ENCODE data around the gene TRIM63. TPM values are rescaled to one million over a fixed set of nuclear protein-coding genes. Genes with fewer than 3 reads are reported as not detected.
A peak's percentile ranks its signal among the peaks of the same experiment; 100 is the strongest.

TRIM63 gene
- total and polyA plus RNA-seq, 2 donors (not counting 1 experiment from before 2014, with no cell fraction given) = not detected

DNA sequence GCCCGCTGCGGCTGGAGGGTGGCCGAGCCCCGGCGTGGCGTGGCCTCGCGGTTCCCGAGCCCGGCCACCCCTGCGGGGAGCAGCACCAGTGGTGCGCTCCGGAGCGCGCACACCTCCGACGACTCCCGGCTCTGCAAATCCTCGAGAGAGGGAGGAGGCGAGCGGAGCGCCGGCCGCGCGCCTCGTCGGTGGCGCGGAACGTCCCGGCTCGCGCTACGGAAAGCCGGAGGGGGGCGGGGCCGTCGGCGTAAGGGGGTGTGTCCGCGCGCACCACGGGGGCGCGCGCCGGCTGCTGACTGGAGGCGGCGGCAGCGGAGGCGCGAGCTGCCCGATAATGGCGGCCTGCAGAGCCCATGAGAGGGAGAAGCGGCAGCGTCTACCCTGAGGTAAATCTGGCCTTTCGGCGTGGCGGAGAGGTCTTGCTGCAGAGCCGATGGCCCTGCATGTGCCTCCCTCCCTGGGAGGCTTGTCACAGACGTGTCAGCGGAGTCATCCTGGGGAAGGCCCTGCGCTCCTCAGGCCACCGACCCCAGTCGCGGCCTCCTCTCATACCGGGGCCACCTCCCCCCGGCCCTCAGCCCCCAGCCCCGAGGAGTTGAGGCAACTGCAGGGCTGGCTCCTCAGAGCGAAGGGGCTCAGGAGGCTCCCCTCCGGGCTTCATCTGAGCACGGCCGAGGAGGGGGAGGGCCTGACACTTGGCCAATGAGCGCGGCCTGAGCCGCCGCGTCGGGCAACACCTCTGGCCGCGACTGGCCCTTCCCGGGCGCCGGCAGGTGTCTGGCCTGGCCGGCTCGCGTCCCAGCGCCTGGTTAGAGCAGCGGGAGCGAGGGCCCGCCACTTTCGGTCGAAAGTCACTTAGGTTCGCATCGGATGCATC is 44.3 kb upstream of the TRIM63 start, which contains the start of gene PDIK1L:
PDIK1L (plus strand) TSS at position 295 of the 877 bp plus-strand sequence. CDS start 2,485 bp downstream, outside the sequence.
- H3K27me3 Mint-ChIP-seq = no peaks in the 10 kb centered on the region
- ChIA-PET POLR2A (interaction anchor here (0.7 kb wide), 1 partner anchor 208 kb away, joined by 3 read pairs; no protein-coding TSS in a partner anchor), CTCF (interaction anchor here (2.1 to 17.9 kb wide), 3 partner anchors 11 to 58 kb away, joined by 6 to 336 read pairs (median 10); partner anchors contain the start of gene ZNF593)
- peak; percentile 83 for ATAC-seq (ENCODE audit: low read depth)
- H3K4me2 ChIP-seq (replicated peaks; ENCODE audit: low read depth, low read length, poor library complexity, severe bottlenecking) = peak within 1 kb of the TSS; percentile 88
- H3K4me1 Mint-ChIP-seq = peaks cover 16% of the 10 kb centered on the region
- peaks cover 0 to 11% of the 10 kb centered on the region in 2 experiments for H3K36me3 ChIP-seq (replicated peaks in 1 of 2; ENCODE audit: control extremely low read depth in 1 of 2, control insufficient read depth in 1 of 2, extremely low read depth in 1 of 2, insufficient read depth in 2 of 2, low read length in 1 of 2)
- intact Hi-C loops (cut with micrococcal nuclease) = loop anchor here (1.0 to 5.0 kb wide), 9 partner anchors 58 to 676 kb away; partner anchors contain the start of genes CEP85, DHDDS, HMGN2 and PIGV
- TF ChIP-seq, protein P1, sequence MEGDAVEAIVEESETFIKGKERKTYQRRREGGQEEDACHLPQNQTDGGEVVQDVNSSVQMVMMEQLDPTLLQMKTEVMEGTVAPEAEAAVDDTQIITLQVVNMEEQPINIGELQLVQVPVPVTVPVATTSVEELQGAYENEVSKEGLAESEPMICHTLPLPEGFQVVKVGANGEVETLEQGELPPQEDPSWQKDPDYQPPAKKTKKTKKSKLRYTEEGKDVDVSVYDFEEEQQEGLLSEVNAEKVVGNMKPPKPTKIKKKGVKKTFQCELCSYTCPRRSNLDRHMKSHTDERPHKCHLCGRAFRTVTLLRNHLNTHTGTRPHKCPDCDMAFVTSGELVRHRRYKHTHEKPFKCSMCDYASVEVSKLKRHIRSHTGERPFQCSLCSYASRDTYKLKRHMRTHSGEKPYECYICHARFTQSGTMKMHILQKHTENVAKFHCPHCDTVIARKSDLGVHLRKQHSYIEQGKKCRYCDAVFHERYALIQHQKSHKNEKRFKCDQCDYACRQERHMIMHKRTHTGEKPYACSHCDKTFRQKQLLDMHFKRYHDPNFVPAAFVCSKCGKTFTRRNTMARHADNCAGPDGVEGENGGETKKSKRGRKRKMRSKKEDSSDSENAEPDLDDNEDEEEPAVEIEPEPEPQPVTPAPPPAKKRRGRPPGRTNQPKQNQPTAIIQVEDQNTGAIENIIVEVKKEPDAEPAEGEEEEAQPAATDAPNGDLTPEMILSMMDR (IDR thresholded peaks at IDR 0.05) = no peak
- TF ChIP-seq EZH2 (IDR thresholded peaks at IDR 0.05; ENCODE audit: borderline replicate concordance, insufficient read depth, low read depth, low read length, poor library complexity, severe bottlenecking) = no peak
- under 1% methylated on average over 95 of the region's 96 CpGs for WGBS (ENCODE audit: insufficient coverage)
- H3K79me2 ChIP-seq (ENCODE audit: control insufficient read depth, insufficient read depth, low read length) = peaks cover 35% of the 10 kb centered on the region
- H2AFZ ChIP-seq (ENCODE audit: insufficient read depth, low read depth, low read length, poor library complexity, severe bottlenecking) = peak within 1 kb of the TSS; percentile 95
- H3K9me3 Mint-ChIP-seq (ENCODE audit: insufficient read depth) = no peaks in the 10 kb centered on the region
- peak within 1 kb of the TSS; percentile 60 to 81 for H3K27ac ChIP-seq (ENCODE audit: low read length in 2 of 2)
- peaks cover 12 to 17% of the 10 kb centered on the region in 2 donors for H3K4me1 ChIP-seq (ENCODE audit: control insufficient read depth in 2 of 2, insufficient read depth in 2 of 2, low read length in 2 of 2)
- DNase-seq = peak; percentile 97
- H4K20me1 ChIP-seq (ENCODE audit: control insufficient read depth, insufficient read depth, low read length, poor library complexity, severe bottlenecking) = peaks cover 4% of the 10 kb centered on the region
- peak within 1 kb of the TSS; percentile 94 for H3K27ac Mint-ChIP-seq
- peak within 1 kb of the TSS; percentile 93 for H3K4me3 Mint-ChIP-seq
- H3K27me3 ChIP-seq (replicated peaks in 1 of 4; ENCODE audit: control extremely low read depth in 1 of 4, control insufficient read depth in 3 of 4, insufficient read depth in 4 of 4, low read length in 3 of 4) = no peaks in the 10 kb centered on the region
- H3K9me3 ChIP-seq (ENCODE audit: control extremely low read depth in 1 of 3, control insufficient read depth in 2 of 3, insufficient read depth in 1 of 3, low read length in 2 of 3) = no peaks in the 10 kb centered on the region
- H3K4me3 ChIP-seq (ENCODE audit: control extremely low read depth in 1 of 5, extremely low read depth in 1 of 5, insufficient read depth in 1 of 5, low read depth in 2 of 5, low read length in 4 of 5) = peak within 1 kb of the TSS; percentile 65 to 95 (median 94)
- H3K9ac ChIP-seq (ENCODE audit: low read length) = peak within 1 kb of the TSS; percentile 81

All from B cell (primary cell).